HCT116 (cell line): Measurements from ENCODE around the gene UVRAG. TPM values are rescaled to one million over a fixed set of nuclear protein-coding genes. Genes with fewer than 3 reads are reported as not detected.

ENCODE experiments used
- ATAC-seq: fragments of 200-7000 bp; cut with Tn5 transposase; 2 replicates; pipeline ENCODE4 v1.9.1; 2020; ENCODE audit warnings: mild to moderate bottlenecking, moderate library complexity
- BruUV-seq: library from RNA; stranded (reverse); fragments of 400-500 nt; replicated peaks from 2 replicates; lab custom pipeline; 2021; lab: Mats Ljungman, UMichigan
- CTCF ChIA-PET: fragments of 300-600 bp; sonication (Branson Sonifier 250); formaldehyde crosslinking; loops from one replicate; lab custom pipeline; 2021; ENCODE audit warnings: antibody characterized with exemption; lab: Charles Lee
- POLR2A ChIA-PET: fragments of 300-600, 350-600 bp; sonication (Branson Sonifier 250); formaldehyde crosslinking; loops from one replicate; lab custom pipeline; 2021; ENCODE audit warnings: antibody characterized with exemption; lab: Charles Lee
- RAD21 ChIA-PET, 2 experiments: fragments of 300-600 bp; sonication (Branson Sonifier 250); formaldehyde crosslinking; loops; one replicate each; lab custom pipeline; 2023; ENCODE audit warnings: low total read pairs in 2 of 2; ENCODE audit not compliant: uncharacterized antibody in 2 of 2, unreplicated experiment in 2 of 2, low non-redundant PET in 1 of 2; lab: Charles Lee
- DNase-seq: peaks from one replicate; pipeline ENCODE4 v3.0.0-alpha.2; 2010; ENCODE audit warnings: low read depth, low spot score
- H2AFZ ChIP-seq: fragments of 200-600 bp; shearing (Covaris generic), sonication (generic); 2 replicates; pipeline ENCODE4 v1.6.1; 2017; ENCODE audit warnings: low read depth, mixed run types, mixed read lengths, antibody characterized with exemption, low read length; ENCODE audit not compliant: poor library complexity, severe bottlenecking
- H3K27ac ChIP-seq: 2 replicates; pipeline ENCODE4 v1.5.1; 2012; ENCODE audit warnings: low read depth, low read length
- H3K27me3 ChIP-seq: fragments of 200-600 bp; sonication (generic); 2 replicates; pipeline ENCODE4 v1.6.1; 2016; ENCODE audit warnings: mixed run types, low read length, mixed read lengths; ENCODE audit not compliant: insufficient read depth
- H3K36me3 ChIP-seq, 2 experiments: fragments of 200-500 bp in 1 of 2; fragments of 200-600 bp in 1 of 2; sonication (Bioruptor generic) in 1 of 2; sonication (generic) in 1 of 2; 2 replicates each; pipeline versions ENCODE4 v1.5.1 to v1.6.1; 2014 to 2016; ENCODE audit warnings: low read length in 2 of 2, inconsistent platforms in 1 of 2, mixed read lengths in 1 of 2, mixed run types in 1 of 2; ENCODE audit not compliant: insufficient read depth in 2 of 2, control insufficient read depth in 1 of 2
- H3K4me1 ChIP-seq, 2 experiments: fragments of 200-600 bp in 1 of 2; sonication (generic) in 1 of 2; 2 replicates each; pipeline versions ENCODE4 v1.5.1 to v1.6.1; 2012 to 2017; ENCODE audit warnings: low read length in 2 of 2, inconsistent platforms in 1 of 2, mild to moderate bottlenecking in 1 of 2, mixed read lengths in 1 of 2, mixed run types in 1 of 2, moderate library complexity in 1 of 2; ENCODE audit not compliant: insufficient read depth in 2 of 2, control insufficient read depth in 1 of 2
- H3K4me2 ChIP-seq: fragments of 200-600 bp; sonication (generic); 2 replicates; pipeline ENCODE4 v1.6.1; 2017; ENCODE audit warnings: mixed run types, low read length, mixed read lengths
- H3K4me3 ChIP-seq, 2 experiments: fragments of 200-600 bp in 1 of 2; sonication (generic) in 1 of 2; replicated peaks in 1 of 2; 2 replicates each; pipeline ENCODE4 v1.5.1; 2011 to 2016; ENCODE audit warnings: low read length in 2 of 2, control low read depth in 1 of 2, low read depth in 1 of 2, mild to moderate bottlenecking in 1 of 2, mixed read lengths in 1 of 2, mixed run types in 1 of 2
- H3K79me2 ChIP-seq: fragments of 200-600 bp; sonication (generic); 2 replicates; pipeline ENCODE4 v1.6.1; 2017; ENCODE audit warnings: mild to moderate bottlenecking, mixed run types, low read length, moderate library complexity, mixed read lengths; ENCODE audit not compliant: insufficient read depth
- H3K9ac ChIP-seq: fragments of 200-600 bp; sonication (generic); 2 replicates; pipeline ENCODE4 v1.6.1; 2016; ENCODE audit warnings: low read length, mixed read lengths
- H3K9me2 ChIP-seq: fragments of 200-600 bp; sonication (generic), shearing (Covaris generic); 2 replicates; pipeline ENCODE4 v1.6.1; 2017; ENCODE audit warnings: mixed run types, mild to moderate bottlenecking, moderate library complexity; ENCODE audit not compliant: insufficient read depth
- H3K9me3 ChIP-seq, 2 experiments: fragments of 200-500 bp in 1 of 2; fragments of 200-600 bp in 1 of 2; sonication (Bioruptor generic) in 1 of 2; sonication (generic) in 1 of 2; 2 replicates each; pipeline ENCODE4 v1.6.1; 2014 to 2017; ENCODE audit warnings: low read length in 2 of 2, mixed read lengths in 2 of 2, inconsistent platforms in 1 of 2, low read depth in 1 of 2, mild to moderate bottlenecking in 1 of 2, mixed run types in 1 of 2, moderate library complexity in 1 of 2; ENCODE audit not compliant: control insufficient read depth in 1 of 2, insufficient read depth in 1 of 2
- H4K20me1 ChIP-seq: fragments of 200-600 bp; sonication (generic), shearing (Covaris generic); 2 replicates; pipeline ENCODE4 v1.6.1; 2017; ENCODE audit warnings: mixed run types, mild to moderate bottlenecking, moderate library complexity; ENCODE audit not compliant: insufficient read depth
- ATF3 ChIP-seq: IDR thresholded peaks from 2 replicates; pipeline ENCODE4 v1.6.1; 2012
- CBX3 ChIP-seq: IDR thresholded peaks from 2 replicates; pipeline ENCODE4 v1.6.1; 2012; ENCODE audit warnings: low read depth
- CEBPB ChIP-seq: IDR thresholded peaks from 2 replicates; pipeline ENCODE4 v1.6.1; 2012; ENCODE audit warnings: low read depth
- CTCF ChIP-seq, 3 experiments: fragments of 200-600 bp in 1 of 3; sonication (generic) in 1 of 3; IDR thresholded peaks in 2 of 3; conservative IDR thresholded peaks in 1 of 3; 2 replicates each; pipeline ENCODE4 v1.5.1; 2012 to 2017; ENCODE audit warnings: low read depth in 2 of 3, low read length in 2 of 3, antibody characterized with exemption in 1 of 3, borderline replicate concordance in 1 of 3, control low read depth in 1 of 3, mild to moderate bottlenecking in 1 of 3, mixed read lengths in 1 of 3, mixed run types in 1 of 3, moderate library complexity in 1 of 3; ENCODE audit not compliant: insufficient read depth in 1 of 3
- ELF1 ChIP-seq: IDR thresholded peaks from 2 replicates; pipeline ENCODE4 v1.6.1; 2012; ENCODE audit warnings: low read depth, borderline replicate concordance
- EZH2 ChIP-seq: fragments of 200-600 bp; sonication (generic); IDR thresholded peaks from 2 replicates; pipeline ENCODE4 v1.6.1; 2017; ENCODE audit warnings: antibody characterized with exemption, mixed run types
- EZH2phosphoT487 ChIP-seq: fragments of 200-600 bp; IDR thresholded peaks from 2 replicates; pipeline ENCODE4 v1.6.1; 2018; ENCODE audit warnings: antibody characterized with exemption, borderline replicate concordance
- FOSL1 ChIP-seq: IDR thresholded peaks from 2 replicates; pipeline ENCODE4 v1.6.1; 2012; ENCODE audit warnings: low read depth
- JUND ChIP-seq: IDR thresholded peaks from 2 replicates; pipeline ENCODE4 v1.6.1; 2012
- MAX ChIP-seq: IDR thresholded peaks from 2 replicates; pipeline ENCODE4 v1.6.1; 2012
- POLR2A ChIP-seq: IDR thresholded peaks from 2 replicates; pipeline ENCODE4 v1.7.0; 2011; ENCODE audit warnings: borderline replicate concordance; ENCODE audit not compliant: insufficient read depth, insufficient read length; ENCODE audit errors: extremely low read depth
- REST ChIP-seq: IDR thresholded peaks from 2 replicates; pipeline ENCODE4 v1.6.1; 2012; ENCODE audit warnings: low read depth
- SIN3A ChIP-seq: IDR thresholded peaks from 2 replicates; pipeline ENCODE4 v1.6.1; 2012; ENCODE audit warnings: low read depth
- SP1 ChIP-seq: IDR thresholded peaks from 2 replicates; pipeline ENCODE4 v1.6.1; 2012; ENCODE audit warnings: low read depth
- TCF7L2 ChIP-seq: IDR thresholded peaks from 2 replicates; pipeline ENCODE4 v1.7.0; 2011; ENCODE audit warnings: borderline replicate concordance, inconsistent platforms; ENCODE audit not compliant: insufficient read depth, insufficient read length; ENCODE audit errors: extremely low read depth
- YY1 ChIP-seq: IDR thresholded peaks from 2 replicates; pipeline ENCODE4 v1.6.1; 2011; ENCODE audit warnings: low read length, low read depth, moderate library complexity, mild to moderate bottlenecking; ENCODE audit not compliant: insufficient replicate concordance; ENCODE audit errors: extremely low read depth
- ZFX ChIP-seq: fragments of 450-650 bp; IDR thresholded peaks from 2 replicates; pipeline ENCODE4 v1.6.1; 2017
- intact Hi-C: fragments of 100-400 bp; cut with micrococcal nuclease; formaldehyde crosslinking; loops from 2 replicates; pipeline ENCODE4 v1.10.0; 2022
- total RNA-seq: library from RNA; stranded (reverse); gene quantifications from one replicate; pipeline ENCODE4 v1.2.1, GENCODE V29; 2021; ENCODE audit not compliant: unreplicated experiment

UVRAG gene
- total RNA-seq, 1 experiment from 2014 or later = 12.3 TPM

GRCh38 chr11:76139314-76139713 is 324.3 kb downstream of the UVRAG start:
- Histone ChIP-seq H3K79me2 (no peaks in the 10 kb centered on the region), H2AFZ (no peak overlapping the region), H3K9ac (no peak overlapping the region), H3K9me2 (no peaks in the 10 kb centered on the region), H3K4me2 (no peak overlapping the region), H3K36me3 (no peaks in the 10 kb centered on the region), H4K20me1 (no peaks in the 10 kb centered on the region), H3K27ac (no peak overlapping the region), H3K27me3 (no peaks in the 10 kb centered on the region), H3K9me3 (no peaks in the 10 kb centered on the region), H3K4me1 (no peaks in the 10 kb centered on the region), H3K4me3 (no peak overlapping the region)
- TF ChIP-seq ATF3 (no peak), EZH2phosphoT487 (no peak), JUND (no peak), CEBPB (no peak), ZFX (no peak), YY1 (no peak), MAX (no peak), SP1 (no peak), POLR2A (no peak), ELF1 (no peak), CBX3 (no peak), REST (no peak), TCF7L2 (no peak), CTCF (IDR thresholded peaks at IDR 0.05 in 2 of 3, conservative IDR thresholded peaks at IDR 0.05 in 1 of 3; ENCODE audit: borderline replicate concordance in 1 of 3, insufficient read depth in 1 of 3, low read depth in 2 of 3, low read length in 2 of 3) (no peak), FOSL1 (no peak), EZH2 (no peak), SIN3A (no peak)
- no peak for DNase-seq
- ChIA-PET RAD21 (no interaction called here), CTCF (no interaction called here), POLR2A (no interaction called here)
- no peak for ATAC-seq
- intact Hi-C loops = no loop called here
- no TSS peak for BruUV-seq
